ENCODE measurements around the gene GJD2.

Gene GJD2

GRCh38 chr15:34732430-34732829 is 22.4 kb downstream of the GJD2 start:
- no peak for DNase-seq (ENCODE audit: low read depth)
- no peak overlapping the region for H3K4me3 ChIP-seq (ENCODE audit: control insufficient read depth, low read depth, low read length)
- TF ChIP-seq CTCF (conservative IDR thresholded peaks at IDR 0.05; ENCODE audit: control insufficient read depth, insufficient read depth, low read depth, low read length), result no peak

- DNase-seq (ENCODE audit: low read depth), result no peak
- H3K4me3 ChIP-seq (ENCODE audit: control insufficient read depth, low read depth, low read length), result no peak overlapping the region
- TF ChIP-seq CTCF (conservative IDR thresholded peaks at IDR 0.05; ENCODE audit: control insufficient read depth, insufficient read depth, low read depth, low read length), result no peak
Measured at GRCh38 chr15:34730701-34731100, 24.1 kb downstream of the GJD2 start.

- no peak for TF ChIP-seq CTCF (conservative IDR thresholded peaks at IDR 0.05; ENCODE audit: control insufficient read depth, insufficient read depth, low read depth, low read length)
- DNase-seq (ENCODE audit: low read depth), result no peak
- no peak overlapping the region for H3K4me3 ChIP-seq (ENCODE audit: control insufficient read depth, low read depth, low read length)
Measured at GRCh38 chr15:34729886-34730285, 24.9 kb downstream of the GJD2 start.

- no peak for DNase-seq (ENCODE audit: low read depth)
- TF ChIP-seq CTCF (conservative IDR thresholded peaks at IDR 0.05; ENCODE audit: control insufficient read depth, insufficient read depth, low read depth, low read length), result no peak
- no peak overlapping the region for H3K4me3 ChIP-seq (ENCODE audit: control insufficient read depth, low read depth, low read length)
Measured at GRCh38 chr15:34729056-34729455, 25.7 kb downstream of the GJD2 start.

- TF ChIP-seq CTCF (conservative IDR thresholded peaks at IDR 0.05; ENCODE audit: control insufficient read depth, insufficient read depth, low read depth, low read length), result no peak
- no peak for DNase-seq (ENCODE audit: low read depth)
- no peak overlapping the region for H3K4me3 ChIP-seq (ENCODE audit: control insufficient read depth, low read depth, low read length)
Measured at GRCh38 chr15:34726406-34727100, 28.2 kb downstream of the GJD2 start.

GRCh38 chr15:34725556-34725955 is 29.2 kb downstream of the GJD2 start:
- H3K4me3 ChIP-seq (ENCODE audit: control insufficient read depth, low read depth, low read length), result no peak overlapping the region
- no peak for DNase-seq (ENCODE audit: low read depth)
- TF ChIP-seq CTCF (conservative IDR thresholded peaks at IDR 0.05; ENCODE audit: control insufficient read depth, insufficient read depth, low read depth, low read length), result no peak

GRCh38 chr15:34724481-34724880 is 30.3 kb downstream of the GJD2 start:
- H3K4me3 ChIP-seq (ENCODE audit: control insufficient read depth, low read depth, low read length), result no peak overlapping the region
- DNase-seq (ENCODE audit: low read depth), result no peak
- TF ChIP-seq CTCF (conservative IDR thresholded peaks at IDR 0.05; ENCODE audit: control insufficient read depth, insufficient read depth, low read depth, low read length), result no peak

Measured in fibroblast of mammary gland (primary cell).